Esophagus muscularis mucosa (tissue), 4 donors: ENCODE measurements around the gene TMEM114.

ENCODE experiments used
- CTCF ChIP-seq, 3 experiments: fragments of 200-600 bp in 2 of 3; fragments of 450-650 bp in 1 of 3; sonication (generic) in 2 of 3; IDR thresholded peaks; one replicate each; pipeline ENCODE4 v1.5.1; 2017 to 2019; ENCODE audit warnings: antibody characterized with exemption in 3 of 3, mild to moderate bottlenecking in 2 of 3, moderate library complexity in 1 of 3
- EP300 ChIP-seq: sonication (generic); formaldehyde crosslinking; IDR thresholded peaks from one replicate; pipeline ENCODE4 v1.6.1; 2017; ENCODE audit warnings: antibody characterized with exemption
- POLR2A ChIP-seq: fragments of 450-650 bp; IDR thresholded peaks from one replicate; pipeline ENCODE4 v1.6.1; 2017; ENCODE audit warnings: antibody characterized with exemption, moderate library complexity, mild to moderate bottlenecking, low read depth
- POLR2AphosphoS5 ChIP-seq, 2 donors: sonication (generic); formaldehyde crosslinking; IDR thresholded peaks; one replicate each; pipeline ENCODE4 v1.6.1; 2017; ENCODE audit warnings: antibody characterized with exemption in 2 of 2

GRCh38 chr16:8639694-8640093 is 49.4 kb upstream of the TMEM114 start:
- no peak for TF ChIP-seq CTCF (IDR thresholded peaks at IDR 0.05)
- TF ChIP-seq POLR2A: no peak
- no peak for TF ChIP-seq EP300
- TF ChIP-seq POLR2AphosphoS5 (IDR thresholded peaks at IDR 0.05): no peak
